Right lung (tissue), 10 donors: ENCODE measurements around the gene GALNT13. TPM values are rescaled to one million over a fixed set of nuclear protein-coding genes. Genes with fewer than 3 reads are reported as not detected.

ENCODE experiments used
- DNase-seq, 2 donors: peaks; one replicate each; pipeline ENCODE4 v3.0.0-alpha.2; 2013
- long read RNA-seq, 8 donors: transcript quantifications; one replicate each; lab custom pipeline, GENCODE V29; 2026
- polyA plus RNA-seq, 5 donors: library from polyadenylated mRNA; unstranded; fragments of 120-200 nt; gene quantifications; one replicate each; pipeline versions ENCODE4 v1.2.1 to v1.2.3, GENCODE V29; 2013; ENCODE audit warnings: inconsistent platforms in 1 of 5, low replicate concordance in 1 of 5; ENCODE audit not compliant: insufficient read length in 5 of 5, insufficient read depth in 1 of 5

GALNT13 gene
- 10 to 100 TPM in 1 of 5 donors, 1 to 10 TPM in 4; 3.5 to 31.8 (median 6.8) TPM for polyA plus RNA-seq
- long read RNA-seq, donor 1: 0 reads
- long read RNA-seq, donor 2, full-length matches to known transcripts: 2 of 2 reads
- long read RNA-seq, donor 2, partial matches to known transcripts: 0 of 2 reads
- long read RNA-seq, donor 2, other reads (novel, unspliced or antisense): 0 of 2 reads
- long read RNA-seq, donor 3: 0 reads
- long read RNA-seq, donor 4, full-length matches to known transcripts: 1 of 1 reads
- long read RNA-seq, donor 4, partial matches to known transcripts: 0 of 1 reads
- long read RNA-seq, donor 4, other reads (novel, unspliced or antisense): 0 of 1 reads
- long read RNA-seq, donor 5, full-length matches to known transcripts: 2 of 2 reads
- long read RNA-seq, donor 5, partial matches to known transcripts: 0 of 2 reads
- long read RNA-seq, donor 5, other reads (novel, unspliced or antisense): 0 of 2 reads
- long read RNA-seq, donor 6, full-length matches to known transcripts: 1 of 1 reads
- long read RNA-seq, donor 6, partial matches to known transcripts: 0 of 1 reads
- long read RNA-seq, donor 6, other reads (novel, unspliced or antisense): 0 of 1 reads
- long read RNA-seq, donor 7: 0 reads
- long read RNA-seq, donor 8: 0 reads

DNA sequence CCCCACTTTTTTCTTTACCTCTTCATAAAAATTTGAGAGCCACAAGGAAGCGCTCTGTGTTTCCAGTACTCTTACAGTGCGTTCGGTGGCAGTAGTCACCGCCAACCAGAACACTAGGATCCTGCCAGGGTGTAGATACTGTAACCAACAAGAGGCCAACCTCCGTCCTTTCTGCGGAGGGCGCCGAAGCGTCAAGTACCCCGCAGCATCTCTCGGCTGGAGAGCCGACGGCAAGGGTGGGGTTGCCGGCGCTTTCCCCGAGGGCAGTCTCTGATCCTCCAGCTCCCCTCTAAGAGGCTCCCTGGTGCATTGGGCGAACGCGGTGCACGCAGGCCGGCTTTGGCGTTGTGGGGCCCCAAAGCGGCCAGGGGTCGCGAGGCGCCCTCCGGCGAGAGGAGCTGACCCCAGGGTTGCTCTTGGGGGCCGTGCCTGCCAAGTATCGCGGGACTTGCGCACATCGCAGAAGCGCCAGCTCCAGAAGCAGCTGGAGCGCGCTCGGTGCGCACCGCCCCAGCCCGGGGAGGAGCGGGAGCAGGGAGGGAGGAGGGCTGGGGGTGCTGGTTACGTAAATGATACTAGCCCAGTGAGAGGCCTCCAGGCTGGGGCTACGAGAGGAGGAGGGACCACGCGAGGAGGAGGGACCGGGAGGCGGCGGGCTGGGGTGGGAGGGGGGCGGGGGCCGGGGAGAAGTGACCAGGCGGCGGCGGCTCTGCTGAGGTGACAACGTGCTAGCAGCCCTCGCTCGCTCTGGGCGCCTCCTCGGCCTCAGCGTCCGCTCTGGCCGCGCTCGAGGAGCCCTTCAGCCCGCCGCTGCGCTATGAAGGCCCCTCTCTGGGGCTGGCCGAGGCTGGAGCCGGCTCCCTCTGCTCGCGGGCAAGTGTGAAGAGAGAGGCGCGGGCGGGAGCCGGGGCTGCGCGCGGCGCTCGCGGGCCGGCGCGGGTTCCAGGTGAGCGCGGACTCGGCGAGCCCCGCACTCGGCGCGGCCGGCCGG, at the start of gene GALNT13:
TSS of gene GALNT13 (plus strand) at position 692 of the 991 bp plus-strand sequence.
- peak; percentile 80 to 81 for DNase-seq

GRCh38 chr2:153823880-153824279, 47.8 kb upstream of the GALNT13 start:
- DNase-seq: no peak

DNA sequence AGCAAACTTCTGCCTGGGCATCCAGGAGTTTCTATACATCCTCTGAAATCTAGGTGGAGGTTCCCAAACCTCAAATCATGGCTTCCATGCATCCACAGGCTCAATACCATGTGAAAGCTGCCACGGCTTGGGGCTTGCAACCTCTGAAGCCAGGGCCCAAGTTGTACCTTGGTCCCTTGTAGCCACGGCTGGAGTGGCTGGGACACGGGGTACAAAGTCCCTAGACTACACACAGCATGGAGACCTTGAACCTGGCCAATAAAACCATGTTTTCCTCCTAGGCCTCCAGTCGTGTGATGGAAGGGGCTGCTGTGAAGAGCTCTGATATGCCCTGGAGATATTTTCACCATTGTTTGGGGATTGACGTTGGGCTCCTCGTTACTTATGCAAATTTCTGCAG, 43.4 kb upstream of the GALNT13 start:
- no peak for DNase-seq

DNA sequence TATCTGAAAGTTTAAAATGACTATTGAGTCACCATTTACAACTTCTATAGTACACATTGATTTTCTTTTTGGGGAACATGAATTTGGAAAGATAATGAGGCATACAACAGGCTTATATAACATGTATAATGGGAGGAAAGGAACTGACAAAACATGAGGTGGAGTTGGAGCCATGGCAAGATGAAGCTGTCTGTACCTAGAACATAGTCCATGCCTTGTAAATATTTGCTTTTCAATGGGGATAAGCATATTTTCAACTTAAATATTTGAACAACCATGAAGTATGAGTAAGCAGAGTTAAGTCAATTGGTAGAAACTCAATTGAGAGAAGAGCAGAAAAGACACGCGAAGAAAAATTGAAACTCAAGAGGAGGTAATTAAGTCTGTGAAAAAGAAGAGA, 37.1 kb upstream of the GALNT13 start:
- no peak for DNase-seq

- DNase-seq: no peak
These were observed 13.5 kb upstream of the GALNT13 start for GRCh38 chr2:153858250-153858649.

GRCh38 chr2:153864022-153864421, 7.7 kb upstream of the GALNT13 start:
- no peak for DNase-seq

DNA sequence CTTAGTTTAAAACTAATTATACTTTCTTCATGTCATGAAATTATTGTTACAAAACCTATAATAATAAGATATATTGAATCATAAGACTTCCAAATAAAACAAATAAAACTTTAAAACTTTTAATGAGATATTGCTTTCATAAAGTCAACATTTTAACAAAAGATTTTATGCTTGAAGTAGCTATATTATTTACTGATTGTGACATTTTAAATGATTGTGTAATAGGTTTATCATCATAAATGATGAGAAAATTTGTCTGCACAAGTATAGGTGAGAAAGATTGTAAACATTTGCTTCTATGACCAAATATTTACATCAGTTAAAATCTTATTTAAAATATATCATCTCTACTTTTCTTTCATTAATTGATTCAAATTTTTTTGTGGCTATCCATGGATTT, 5.1 kb upstream of the GALNT13 start:
- DNase-seq: no peak

GRCh38 chr2:153870308-153870707, 1.4 kb upstream of the GALNT13 start:
- DNase-seq: no peak

DNA sequence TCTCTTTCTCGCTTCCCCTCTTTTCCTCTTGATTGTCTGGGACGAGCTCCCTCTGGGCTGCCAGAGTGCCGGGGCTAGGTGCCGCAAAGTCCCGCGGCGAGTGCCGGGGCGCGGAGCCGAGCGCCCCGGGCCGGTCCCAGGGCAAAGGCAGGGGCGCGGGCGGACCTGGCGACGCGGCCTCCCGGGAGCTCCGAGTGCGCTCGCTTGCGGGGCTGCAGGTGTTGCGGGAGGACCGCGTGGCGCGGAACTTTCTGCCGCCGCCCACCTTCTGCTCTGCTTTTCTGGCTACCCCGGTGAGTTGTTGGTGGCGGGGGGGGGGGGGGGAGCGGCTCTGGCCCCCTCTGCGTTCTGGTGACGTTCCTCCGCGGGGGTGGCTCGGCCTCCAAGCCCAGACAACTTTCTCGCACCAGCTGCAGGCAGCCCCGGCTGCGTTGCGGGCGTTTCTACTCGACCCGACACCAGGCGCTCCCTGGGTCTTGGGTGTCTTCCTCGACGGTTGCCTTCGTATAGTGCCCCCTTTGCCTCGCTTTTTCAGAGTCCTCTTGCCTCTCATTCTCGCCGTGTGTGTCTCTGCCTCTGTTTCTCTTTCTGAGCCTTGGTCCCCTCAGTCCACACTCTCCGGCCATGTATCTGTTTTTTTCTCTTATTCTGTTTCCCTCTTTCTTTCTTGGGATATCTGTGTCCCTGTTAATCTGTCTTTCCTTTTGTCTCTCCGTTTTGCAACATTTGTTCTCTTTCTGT, 759 bp downstream of the GALNT13 start:
- no peak for DNase-seq

- peak in 1 of 2 donors; percentile 14 for DNase-seq
These were observed 1.6 kb downstream of the GALNT13 start for GRCh38 chr2:153873052-153874048.

GRCh38 chr2:153875801-153876466, 4.2 kb downstream of the GALNT13 start:
- no peak for DNase-seq

DNA sequence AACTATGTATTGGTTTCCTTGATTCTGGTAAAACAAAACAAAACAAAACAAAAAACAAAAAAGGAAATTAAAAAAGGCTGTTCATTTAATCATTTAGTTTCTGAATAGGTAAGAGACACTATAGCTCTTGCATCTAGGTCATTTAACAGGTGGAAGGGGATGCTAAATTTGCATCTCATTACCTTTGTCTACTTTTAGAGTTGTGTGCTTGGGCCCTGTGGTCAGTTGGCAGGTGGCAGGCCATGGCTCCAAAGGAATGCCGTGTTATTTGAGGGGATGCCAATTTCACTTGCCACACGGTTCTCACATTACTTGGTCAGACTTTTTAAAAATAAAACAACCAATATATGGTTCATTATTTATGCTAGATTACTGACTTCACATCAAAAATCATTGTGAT, 9.2 kb downstream of the GALNT13 start:
- no peak for DNase-seq

DNA sequence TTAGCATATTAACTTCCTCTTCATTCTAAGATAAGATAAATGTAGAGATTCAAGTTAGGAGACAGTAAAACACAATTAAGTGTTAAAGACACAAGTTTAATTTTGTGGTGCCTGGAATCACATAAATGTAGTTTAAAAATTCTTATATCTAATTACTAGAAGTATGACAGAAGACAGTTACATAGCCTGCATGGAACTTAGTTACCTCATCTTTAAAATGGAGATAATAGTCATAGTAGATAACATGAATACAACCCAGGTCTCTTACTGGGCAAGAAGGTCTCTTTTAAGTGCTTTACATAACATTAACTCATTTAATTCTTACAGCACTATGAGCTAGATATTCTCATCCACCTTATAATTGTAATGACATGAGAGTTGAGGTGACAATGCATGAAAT, 15.1 kb downstream of the GALNT13 start:
- DNase-seq: no peak

DNA sequence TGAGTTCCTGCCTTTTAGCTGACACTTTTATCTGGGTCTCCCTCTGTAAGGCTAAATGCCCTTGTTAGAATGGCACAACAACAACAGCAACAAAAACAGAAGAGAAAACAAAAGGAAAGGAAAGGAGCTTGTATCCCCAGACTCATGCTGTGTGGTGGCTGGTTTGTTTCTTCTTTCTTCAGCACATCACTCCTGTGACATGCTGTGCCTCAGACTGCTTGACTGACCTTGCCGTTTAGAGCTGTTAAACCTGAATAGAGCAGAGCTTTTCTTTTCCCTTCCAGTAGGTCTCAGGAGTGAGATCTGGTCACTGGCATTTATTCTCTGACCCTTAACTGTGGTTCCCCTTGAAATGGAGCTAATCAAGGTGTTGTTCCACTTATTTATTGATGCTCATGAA, 18.9 kb downstream of the GALNT13 start:
- DNase-seq: no peak

GRCh38 chr2:153891051-153891450, 19.3 kb downstream of the GALNT13 start:
- no peak for DNase-seq

DNA sequence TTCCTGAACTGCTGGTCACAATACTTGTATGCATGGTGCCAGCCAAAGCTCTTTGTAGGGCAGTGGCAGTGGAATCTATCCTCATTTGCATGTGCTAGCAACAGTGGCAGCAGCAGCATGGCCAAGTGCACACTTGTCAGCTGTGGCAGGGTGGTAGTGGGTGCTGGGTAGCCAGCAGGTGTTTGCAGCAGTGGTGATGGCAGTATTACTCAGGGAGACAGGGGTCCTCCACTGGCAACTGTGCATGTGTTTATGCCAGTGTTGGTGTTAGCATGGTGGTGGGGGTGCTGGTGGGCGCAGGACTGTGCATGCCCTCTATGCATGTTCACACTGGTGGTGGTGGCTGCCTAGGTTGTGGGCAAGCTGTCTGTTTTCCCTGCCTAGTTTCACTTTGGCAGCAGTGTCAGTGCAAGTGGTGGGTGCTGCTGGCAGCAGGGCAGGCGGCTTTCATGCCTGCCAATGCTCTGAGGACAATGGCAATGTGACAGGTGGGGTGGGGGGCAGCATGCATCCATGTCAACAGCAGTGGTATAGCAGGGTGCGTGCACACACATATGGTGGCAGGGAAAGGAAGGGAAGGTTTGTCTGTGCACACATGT, 41.2 kb downstream of the GALNT13 start:
- no peak for DNase-seq

GRCh38 chr2:153917570-153917969, 45.8 kb downstream of the GALNT13 start:
- DNase-seq: no peak

- DNase-seq: no peak
These were observed 63.8 kb downstream of the GALNT13 start for GRCh38 chr2:153935511-153935910.
